Esophagus squamous epithelium (tissue), 5 donors: ENCODE measurements around the gene TPCN2. TPM values are rescaled to one million over a fixed set of nuclear protein-coding genes. Genes with fewer than 3 reads are reported as not detected.
A peak's percentile ranks its signal among the peaks of the same experiment; 100 is the strongest.

Experiments
- DNase-seq: peaks from one replicate; lab custom pipeline; 2025; lab: John Stamatoyannopoulos, UW
- H3K27ac ChIP-seq, 4 donors: fragments of 200-600 bp; sonication (generic); one replicate each; pipeline ENCODE4 v1.5.1; 2016 to 2019; ENCODE audit warnings: mild to moderate bottlenecking in 1 of 4
- H3K27me3 ChIP-seq, 4 donors: fragments of 200-600 bp; sonication (generic); 1 replicate in 3 of 4; 2 replicates in 1 of 4; pipeline versions ENCODE4 v1.5.1 to v1.6.0; 2017 to 2021; ENCODE audit warnings: antibody characterized with exemption in 1 of 4
- H3K36me3 ChIP-seq, 3 donors: fragments of 200-600 bp; sonication (generic); one replicate each; pipeline ENCODE4 v1.5.1; 2016 to 2019
- H3K4me1 ChIP-seq, 3 donors: fragments of 200-600 bp; sonication (generic); one replicate each; pipeline ENCODE4 v1.5.1; 2017 to 2019
- H3K4me3 ChIP-seq, 4 donors: fragments of 200-600 bp; sonication (generic); 1 replicate in 3 of 4; 2 replicates in 1 of 4; pipeline ENCODE4 v1.5.1; 2016 to 2019; ENCODE audit warnings: mild to moderate bottlenecking in 2 of 4, moderate library complexity in 1 of 4
- H3K9me3 ChIP-seq, 3 donors: fragments of 200-600 bp; sonication (generic); one replicate each; pipeline ENCODE4 v1.5.1; 2016 to 2019
- CTCF ChIP-seq, 6 experiments: fragments of 450-650 bp in 4 of 6; fragments of 200-600 bp in 2 of 6; sonication (generic) in 2 of 6; IDR thresholded peaks; one replicate each; pipeline ENCODE4 v1.5.1; 2016 to 2019; ENCODE audit warnings: antibody characterized with exemption in 6 of 6, mild to moderate bottlenecking in 4 of 6, moderate library complexity in 4 of 6
- POLR2A ChIP-seq, 4 donors: fragments of 450-650 bp; IDR thresholded peaks; one replicate each; pipeline ENCODE4 v1.6.1; 2017; ENCODE audit warnings: antibody characterized with exemption in 4 of 4, mild to moderate bottlenecking in 4 of 4, moderate library complexity in 3 of 4
- WGBS, 2 donors: methylation state at CpG; one replicate each; pipeline ENCODE4 v1.1.5; 2018; 5-methylcytosine and 5-hydroxymethylcytosine counted together
- intact Hi-C: fragments of 100-400 bp; cut with DNase I; formaldehyde crosslinking; loops from one replicate; pipeline ENCODE4 v1.15.0; 2022
- total RNA-seq, 4 donors: library from RNA; depleted of rRNA; stranded (reverse); fragments of >200 nt; gene quantifications; one replicate each; pipeline ENCODE4 v1.1.0, GENCODE V29; 2016
- donor health status: DM: yes; HTN: yes; CAD: no.

The TPCN2 gene
- total RNA-seq, 4 donors from 2014 or later = 7.9 to 12.0 (median 9.1) TPM

DNA sequence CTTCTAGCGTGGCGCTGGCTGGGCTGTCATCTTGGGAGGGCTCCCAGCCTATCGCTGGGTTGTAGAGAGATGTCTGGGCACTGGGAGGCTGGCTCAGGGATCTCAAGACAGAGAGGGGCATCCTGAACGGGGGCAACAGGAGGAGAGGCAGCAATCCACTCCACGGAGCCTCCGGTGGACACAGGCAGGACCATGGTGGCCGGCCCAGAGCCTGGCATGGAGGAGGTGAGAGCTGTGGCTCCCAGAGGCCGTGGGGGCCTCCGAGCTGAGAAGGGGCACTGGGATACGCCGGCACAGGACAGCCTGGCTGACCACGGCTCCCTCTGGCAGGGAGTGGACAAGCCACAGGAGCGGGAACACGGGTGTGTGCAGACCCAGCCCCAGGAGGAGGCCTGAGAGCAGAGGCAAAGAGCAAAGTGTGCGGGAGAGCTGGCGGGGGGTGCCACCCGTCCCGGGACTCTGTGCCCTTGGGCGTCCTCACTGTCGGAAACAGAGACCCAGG is 44.8 kb upstream of the TPCN2 start:
- H3K4me1 ChIP-seq = peaks cover 6 to 98% (median 71%) of the 10 kb centered on the region in 3 donors
- H3K36me3 ChIP-seq = peaks cover 0 to 28% (median 3%) of the 10 kb centered on the region in 3 donors
- H3K4me3 ChIP-seq = no peak overlapping the region
- H3K27ac ChIP-seq = peak overlapping the region; percentile 60 to 93 (median 88)
- no peaks in the 10 kb centered on the region for H3K27me3 ChIP-seq
- TF ChIP-seq CTCF (IDR thresholded peaks at IDR 0.05) (no peak), POLR2A (IDR thresholded peaks at IDR 0.05) (no peak)
- intact Hi-C loops = no loop called here
- no peaks in the 10 kb centered on the region for H3K9me3 ChIP-seq
- DNase-seq = no peak
- 63 to 84% methylated on average over 5 to 9 of the region's 20 CpGs for WGBS, 2 donors

DNA sequence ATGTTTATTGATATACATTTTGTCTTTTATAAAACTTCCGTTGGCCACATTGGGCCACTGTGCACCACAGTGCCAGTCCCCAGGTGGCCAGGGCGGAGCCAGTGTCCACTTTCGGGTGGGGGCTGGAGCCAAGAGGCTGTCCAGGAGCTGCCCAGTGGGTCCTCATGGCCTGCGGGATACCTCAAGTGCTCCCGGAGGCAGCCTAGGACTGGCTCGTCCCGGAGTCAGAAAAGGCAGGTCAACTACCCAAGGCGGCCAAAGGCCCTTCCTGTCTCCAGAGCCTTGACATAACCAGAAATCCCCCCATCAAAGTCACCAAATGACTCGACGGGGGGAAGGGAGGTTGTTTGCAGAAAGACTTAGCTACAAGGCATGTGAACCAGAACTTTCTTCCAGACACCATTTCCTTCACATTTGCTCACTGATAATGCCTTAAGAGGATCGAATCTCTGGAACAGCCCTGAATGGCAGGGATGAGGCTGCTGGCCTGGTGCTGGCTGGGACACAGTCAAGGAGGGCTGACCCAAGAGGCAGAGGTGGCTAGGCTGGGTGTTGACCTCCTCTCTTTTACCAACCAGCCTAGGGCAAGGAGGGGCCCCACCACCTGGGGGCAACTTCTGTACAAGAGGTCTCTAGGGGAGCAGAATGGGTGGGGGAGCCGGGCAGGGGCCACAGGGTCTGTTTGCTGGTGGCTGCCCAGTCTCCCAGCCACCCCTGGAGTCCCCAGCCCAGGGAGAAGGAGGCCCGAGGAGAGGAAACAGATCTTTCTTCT is 44.1 kb upstream of the TPCN2 start:
- 57 to 59% methylated on average over 5 to 8 of the region's 13 CpGs for WGBS, 2 donors
- intact Hi-C loops = no loop called here
- DNase-seq = no peak

GRCh38 chr11:69005183-69005630 is 43.5 kb upstream of the TPCN2 start:
- H3K27ac ChIP-seq = peak overlapping the region; percentile 49 to 93 (median 88)
- peaks cover 13 to 98% (median 73%) of the 10 kb centered on the region in 3 donors for H3K4me1 ChIP-seq
- DNase-seq = no peak
- H3K4me3 ChIP-seq = no peak overlapping the region
- 82 to 90% methylated on average over 2 to 7 of the region's 27 CpGs for WGBS, 2 donors
- H3K27me3 ChIP-seq = peaks cover 0 to 8% (median 0%) of the 10 kb centered on the region in 4 donors
- peaks cover 0 to 28% (median 3%) of the 10 kb centered on the region in 3 donors for H3K36me3 ChIP-seq
- H3K9me3 ChIP-seq = no peaks in the 10 kb centered on the region
- TF ChIP-seq POLR2A (IDR thresholded peaks at IDR 0.05) (no peak), CTCF (IDR thresholded peaks at IDR 0.05) (no peak)
- intact Hi-C loops = no loop called here

More for the DNA sequence above, 44.1 kb upstream of the TPCN2 start:
- Histone ChIP-seq H3K9me3 (no peaks in the 10 kb centered on the region), H3K4me3 (no peak overlapping the region), H3K27me3 (peaks cover 0 to 4% (median 0%) of the 10 kb centered on the region in 4 donors), H3K27ac (peak overlapping the region; percentile 49 to 93 (median 88)), H3K4me1 (peaks cover 11 to 98% (median 72%) of the 10 kb centered on the region in 3 donors), H3K36me3 (peaks cover 0 to 28% (median 3%) of the 10 kb centered on the region in 3 donors)
- TF ChIP-seq POLR2A (IDR thresholded peaks at IDR 0.05) (no peak), CTCF (IDR thresholded peaks at IDR 0.05) (no peak)

GRCh38 chr11:69005631-69006368 is 42.9 kb upstream of the TPCN2 start:
- Histone ChIP-seq H3K36me3 (peaks cover 0 to 28% (median 3%) of the 10 kb centered on the region in 3 donors), H3K27me3 (peaks cover 0 to 13% (median 0%) of the 10 kb centered on the region in 4 donors), H3K9me3 (no peaks in the 10 kb centered on the region), H3K27ac (peak overlapping the region; percentile 32 to 93 (median 88)), H3K4me1 (peaks cover 19 to 98% (median 73%) of the 10 kb centered on the region in 3 donors), H3K4me3 (no peak overlapping the region)
- no peak for DNase-seq
- intact Hi-C loops = no loop called here
- TF ChIP-seq CTCF (IDR thresholded peaks at IDR 0.05) (no peak), POLR2A (IDR thresholded peaks at IDR 0.05) (no peak)
- 83 to 88% methylated on average over 16 to 18 of the region's 48 CpGs for whole genome bisulfite sequencing, 2 donors
